Astrocyte of the spinal cord (primary cell): ENCODE data around the gene PTPN11.
"Not testable (repeated sequence)": the region's sequence is repeated elsewhere in the genome, so short reads cannot be mapped to it uniquely, and the experiment has no call there.

Experiments
- DNase-seq: peaks from one replicate; pipeline ENCODE4 v3.0.0; 2011; ENCODE audit warnings: low read depth, low spot score
- H3K4me3 ChIP-seq: 2 replicates; pipeline ENCODE4 v1.5.1; 2011; ENCODE audit warnings: low read depth, mild to moderate bottlenecking, low read length, moderate library complexity
- CTCF ChIP-seq: IDR thresholded peaks from 2 replicates; pipeline ENCODE4 v1.5.1; 2012; ENCODE audit warnings: low read depth, mild to moderate bottlenecking, low read length, inconsistent platforms
- in situ Hi-C: cut with HindIII; loops from 2 replicates; pipeline ENCODE4 v1.10.0; 2017; ENCODE audit warnings: low sequenced_read_pairs

PTPN11 gene

GRCh38 chr12:112409064-112409905 lies 9.5 kb upstream of the PTPN11 start, which contains the start of gene RPL6:
RPL6 (minus strand) TSS chr12:112409605; CDS start chr12:112408656, 949 bp downstream.
- TF ChIP-seq CTCF = no peak
- peak; percentile 96 for DNase-seq

DNA sequence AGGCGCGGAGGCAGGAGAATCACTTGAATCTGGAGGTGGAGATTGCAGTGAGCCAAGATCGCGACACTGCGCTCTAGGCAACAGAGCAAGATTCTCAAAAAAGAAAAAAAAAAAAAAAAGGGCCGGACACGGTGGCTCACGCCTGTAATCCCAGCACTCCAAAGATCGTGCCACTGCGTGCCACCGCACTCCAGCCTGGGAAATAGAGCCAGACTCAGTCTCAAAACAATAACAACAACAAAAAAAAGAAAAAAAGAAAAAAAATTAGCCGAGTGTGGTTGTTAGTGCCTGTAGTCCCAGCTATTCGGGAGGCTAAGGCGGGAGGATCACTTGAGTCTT lies 8.9 kb upstream of the PTPN11 start:
- H3K4me3 ChIP-seq = no peak overlapping the region
- in situ Hi-C loops = no loop called here
- DNase-seq = no peak
- no peak for TF ChIP-seq CTCF

More at GRCh38 chr12:112409064-112409905, 9.5 kb upstream of the PTPN11 start, which contains the start of gene RPL6:
- in situ Hi-C loops = no loop called here
- H3K4me3 ChIP-seq = peak within 1 kb of the TSS; percentile 62

GRCh38 chr12:112413855-112414625 lies 4.7 kb upstream of the PTPN11 start:
- no peak for DNase-seq
- in situ Hi-C loops = no loop called here
- no peak overlapping the region for H3K4me3 ChIP-seq
- no peak for TF ChIP-seq CTCF

- in situ Hi-C loops = not testable (repeated sequence)
Observed at GRCh38 chr12:112415457-112415856, 3.3 kb upstream of the PTPN11 start.

DNA sequence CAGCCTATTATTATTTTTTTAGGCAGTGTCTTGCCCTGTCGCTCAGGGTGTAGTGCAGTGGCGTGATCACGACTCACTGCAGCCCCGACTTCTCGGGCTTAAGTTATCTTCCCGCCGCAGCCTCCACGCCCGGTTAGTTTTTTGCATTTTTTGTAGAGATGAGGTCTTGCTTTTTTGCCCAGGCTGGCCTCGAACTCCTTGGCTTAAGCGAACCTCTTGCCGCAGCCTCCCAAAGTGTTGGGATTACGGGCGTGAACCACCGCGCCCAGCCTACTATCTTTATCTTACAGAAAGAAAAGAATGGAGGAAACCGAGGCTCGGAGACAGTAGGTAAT lies 507 bp upstream of the PTPN11 start:
- no peak for DNase-seq
- no peak for TF ChIP-seq CTCF
- in situ Hi-C loops = no loop called here

More at GRCh38 chr12:112415457-112415856, 3.3 kb upstream of the PTPN11 start:
- not testable (repeated sequence) for DNase-seq, H3K4me3 ChIP-seq

GRCh38 chr12:112419297-112420133 lies 768 bp downstream of the PTPN11 start:
- in situ Hi-C loops = no loop called here
- no peak for TF ChIP-seq CTCF
- H3K4me3 ChIP-seq = peak overlapping the region; percentile 96
- peak; percentile 75 for DNase-seq

More for the DNA sequence above, 507 bp upstream of the PTPN11 start:
- peak overlapping the region; percentile 96 for H3K4me3 ChIP-seq
